ENCODE results near the gene PIGT.

GRCh38 chr20:45445805-45446562, 30.0 kb downstream of the PIGT start:
- TF ChIP-seq EZH2 (IDR thresholded peaks at IDR 0.05; ENCODE audit: low read depth, unreplicated experiment) (no peak), POLR2AphosphoS5 (IDR thresholded peaks at IDR 0.05; ENCODE audit: low read depth) (no peak), CTCF (conservative IDR thresholded peaks at IDR 0.05; ENCODE audit: low read depth in 2 of 2) (peak; percentile 66 to 67), REST (IDR thresholded peaks at IDR 0.05; ENCODE audit: unreplicated experiment) (no peak), EZH2phosphoT487 (IDR thresholded peaks at IDR 0.05; ENCODE audit: unreplicated experiment) (no peak)
- TF ChIP-seq, protein P1, sequence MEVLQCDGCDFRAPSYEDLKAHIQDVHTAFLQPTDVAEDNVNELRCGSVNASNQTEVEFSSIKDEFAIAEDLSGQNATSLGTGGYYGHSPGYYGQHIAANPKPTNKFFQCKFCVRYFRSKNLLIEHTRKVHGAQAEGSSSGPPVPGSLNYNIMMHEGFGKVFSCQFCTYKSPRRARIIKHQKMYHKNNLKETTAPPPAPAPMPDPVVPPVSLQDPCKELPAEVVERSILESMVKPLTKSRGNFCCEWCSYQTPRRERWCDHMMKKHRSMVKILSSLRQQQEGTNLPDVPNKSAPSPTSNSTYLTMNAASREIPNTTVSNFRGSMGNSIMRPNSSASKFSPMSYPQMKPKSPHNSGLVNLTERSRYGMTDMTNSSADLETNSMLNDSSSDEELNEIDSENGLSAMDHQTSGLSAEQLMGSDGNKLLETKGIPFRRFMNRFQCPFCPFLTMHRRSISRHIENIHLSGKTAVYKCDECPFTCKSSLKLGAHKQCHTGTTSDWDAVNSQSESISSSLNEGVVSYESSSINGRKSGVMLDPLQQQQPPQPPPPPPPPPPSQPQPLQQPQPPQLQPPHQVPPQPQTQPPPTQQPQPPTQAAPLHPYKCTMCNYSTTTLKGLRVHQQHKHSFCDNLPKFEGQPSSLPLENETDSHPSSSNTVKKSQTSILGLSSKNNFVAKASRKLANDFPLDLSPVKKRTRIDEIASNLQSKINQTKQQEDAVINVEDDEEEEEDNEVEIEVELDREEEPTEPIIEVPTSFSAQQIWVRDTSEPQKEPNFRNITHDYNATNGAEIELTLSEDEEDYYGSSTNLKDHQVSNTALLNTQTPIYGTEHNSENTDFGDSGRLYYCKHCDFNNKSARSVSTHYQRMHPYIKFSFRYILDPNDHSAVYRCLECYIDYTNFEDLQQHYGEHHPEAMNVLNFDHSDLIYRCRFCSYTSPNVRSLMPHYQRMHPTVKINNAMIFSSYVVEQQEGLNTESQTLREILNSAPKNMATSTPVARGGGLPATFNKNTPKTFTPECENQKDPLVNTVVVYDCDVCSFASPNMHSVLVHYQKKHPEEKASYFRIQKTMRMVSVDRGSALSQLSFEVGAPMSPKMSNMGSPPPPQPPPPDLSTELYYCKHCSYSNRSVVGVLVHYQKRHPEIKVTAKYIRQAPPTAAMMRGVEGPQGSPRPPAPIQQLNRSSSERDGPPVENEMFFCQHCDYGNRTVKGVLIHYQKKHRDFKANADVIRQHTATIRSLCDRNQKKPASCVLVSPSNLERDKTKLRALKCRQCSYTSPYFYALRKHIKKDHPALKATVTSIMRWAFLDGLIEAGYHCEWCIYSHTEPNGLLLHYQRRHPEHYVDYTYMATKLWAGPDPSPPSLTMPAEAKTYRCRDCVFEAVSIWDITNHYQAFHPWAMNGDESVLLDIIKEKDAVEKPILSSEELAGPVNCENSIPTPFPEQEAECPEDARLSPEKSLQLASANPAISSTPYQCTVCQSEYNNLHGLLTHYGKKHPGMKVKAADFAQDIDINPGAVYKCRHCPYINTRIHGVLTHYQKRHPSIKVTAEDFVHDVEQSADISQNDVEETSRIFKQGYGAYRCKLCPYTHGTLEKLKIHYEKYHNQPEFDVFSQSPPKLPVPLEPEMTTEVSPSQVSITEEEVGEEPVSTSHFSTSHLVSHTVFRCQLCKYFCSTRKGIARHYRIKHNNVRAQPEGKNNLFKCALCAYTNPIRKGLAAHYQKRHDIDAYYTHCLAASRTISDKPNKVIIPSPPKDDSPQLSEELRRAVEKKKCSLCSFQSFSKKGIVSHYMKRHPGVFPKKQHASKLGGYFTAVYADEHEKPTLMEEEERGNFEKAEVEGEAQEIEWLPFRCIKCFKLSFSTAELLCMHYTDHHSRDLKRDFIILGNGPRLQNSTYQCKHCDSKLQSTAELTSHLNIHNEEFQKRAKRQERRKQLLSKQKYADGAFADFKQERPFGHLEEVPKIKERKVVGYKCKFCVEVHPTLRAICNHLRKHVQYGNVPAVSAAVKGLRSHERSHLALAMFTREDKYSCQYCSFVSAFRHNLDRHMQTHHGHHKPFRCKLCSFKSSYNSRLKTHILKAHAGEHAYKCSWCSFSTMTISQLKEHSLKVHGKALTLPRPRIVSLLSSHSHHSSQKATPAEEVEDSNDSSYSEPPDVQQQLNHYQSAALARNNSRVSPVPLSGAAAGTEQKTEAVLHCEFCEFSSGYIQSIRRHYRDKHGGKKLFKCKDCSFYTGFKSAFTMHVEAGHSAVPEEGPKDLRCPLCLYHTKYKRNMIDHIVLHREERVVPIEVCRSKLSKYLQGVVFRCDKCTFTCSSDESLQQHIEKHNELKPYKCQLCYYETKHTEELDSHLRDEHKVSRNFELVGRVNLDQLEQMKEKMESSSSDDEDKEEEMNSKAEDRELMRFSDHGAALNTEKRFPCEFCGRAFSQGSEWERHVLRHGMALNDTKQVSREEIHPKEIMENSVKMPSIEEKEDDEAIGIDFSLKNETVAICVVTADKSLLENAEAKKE (CRISPR knock-in tag; IDR thresholded peaks at IDR 0.05): no peak

Data from GM23338 (cell line).